Thyroid gland (tissue), 4 donors: ENCODE results near the gene ZSWIM8.

ENCODE experiments used
- POLR2A ChIP-seq, 2 donors: fragments of 450-650 bp; IDR thresholded peaks; one replicate each; pipeline ENCODE4 v1.6.1; 2017; ENCODE audit warnings: antibody characterized with exemption in 2 of 2, mild to moderate bottlenecking in 2 of 2, moderate library complexity in 1 of 2
- TF ChIP-seq, protein P1 (sequence below), 6 experiments: fragments of 200-600 bp in 3 of 6; fragments of 450-650 bp in 3 of 6; sonication (generic) in 3 of 6; IDR thresholded peaks; one replicate each; pipeline ENCODE4 v1.5.1; 2016 to 2019; ENCODE audit warnings: antibody characterized with exemption in 6 of 6, mild to moderate bottlenecking in 2 of 6, inconsistent platforms in 1 of 6, moderate library complexity in 1 of 6

DNA sequence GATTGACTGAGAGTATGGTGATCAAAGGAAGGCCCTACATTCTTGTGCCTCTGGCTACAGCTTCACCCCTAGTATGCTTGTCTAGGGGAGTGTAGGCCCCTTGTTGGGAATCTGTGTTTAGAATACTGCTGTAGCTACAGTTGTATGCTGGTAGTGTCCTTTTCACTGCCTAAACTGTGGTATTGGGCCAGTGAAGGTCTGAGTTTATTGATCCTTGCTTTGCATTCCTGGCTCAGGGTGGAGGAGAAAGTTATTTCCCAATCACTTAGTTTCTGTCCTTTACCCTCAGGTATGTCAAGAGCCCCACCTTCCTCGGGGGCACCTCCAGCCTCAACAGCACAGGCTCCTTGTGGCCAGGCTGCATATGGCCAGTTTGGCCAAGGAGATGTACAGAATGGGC lies 34.6 kb upstream of the ZSWIM8 start:
- no peak for TF ChIP-seq POLR2A (IDR thresholded peaks at IDR 0.05)
- TF ChIP-seq, protein P1, sequence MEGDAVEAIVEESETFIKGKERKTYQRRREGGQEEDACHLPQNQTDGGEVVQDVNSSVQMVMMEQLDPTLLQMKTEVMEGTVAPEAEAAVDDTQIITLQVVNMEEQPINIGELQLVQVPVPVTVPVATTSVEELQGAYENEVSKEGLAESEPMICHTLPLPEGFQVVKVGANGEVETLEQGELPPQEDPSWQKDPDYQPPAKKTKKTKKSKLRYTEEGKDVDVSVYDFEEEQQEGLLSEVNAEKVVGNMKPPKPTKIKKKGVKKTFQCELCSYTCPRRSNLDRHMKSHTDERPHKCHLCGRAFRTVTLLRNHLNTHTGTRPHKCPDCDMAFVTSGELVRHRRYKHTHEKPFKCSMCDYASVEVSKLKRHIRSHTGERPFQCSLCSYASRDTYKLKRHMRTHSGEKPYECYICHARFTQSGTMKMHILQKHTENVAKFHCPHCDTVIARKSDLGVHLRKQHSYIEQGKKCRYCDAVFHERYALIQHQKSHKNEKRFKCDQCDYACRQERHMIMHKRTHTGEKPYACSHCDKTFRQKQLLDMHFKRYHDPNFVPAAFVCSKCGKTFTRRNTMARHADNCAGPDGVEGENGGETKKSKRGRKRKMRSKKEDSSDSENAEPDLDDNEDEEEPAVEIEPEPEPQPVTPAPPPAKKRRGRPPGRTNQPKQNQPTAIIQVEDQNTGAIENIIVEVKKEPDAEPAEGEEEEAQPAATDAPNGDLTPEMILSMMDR (IDR thresholded peaks at IDR 0.05): no peak
